Measurements from ENCODE around the gene HSD17B2. TPM values are rescaled to one million over a fixed set of nuclear protein-coding genes. Genes with fewer than 3 reads are reported as not detected.

Gene HSD17B2
- total and polyA plus RNA-seq, 8 donors = 8.0 to 66.9 (median 20.8) TPM

GRCh38 chr16:82062645-82063058 lies 27.6 kb downstream of the HSD17B2 start:
- Histone ChIP-seq H3K4me3 (no peak overlapping the region), H3K36me3 (no peaks in the 10 kb centered on the region), H3K27ac (no peak overlapping the region), H3K27me3 (no peaks in the 10 kb centered on the region), H3K4me1 (no peaks in the 10 kb centered on the region), H3K9me3 (no peaks in the 10 kb centered on the region)
- WGBS, 2 donors = 69 to 82% methylated on average over 7 of the region's 7 CpGs
- FAIRE-seq = no peak
- intact Hi-C loops (cut with DNase I) = no loop called here
- TF ChIP-seq CTCF (IDR thresholded peaks at IDR 0.05) = no peak
- no peak for DNase-seq
- peak in 1 of 4 donors; percentile 35 for ATAC-seq

GRCh38 chr16:82063456-82064082 lies 28.5 kb downstream of the HSD17B2 start:
- no peak for ATAC-seq
- Histone ChIP-seq H3K27ac (no peak overlapping the region), H3K9me3 (no peaks in the 10 kb centered on the region), H3K36me3 (no peaks in the 10 kb centered on the region), H3K4me1 (no peaks in the 10 kb centered on the region), H3K27me3 (no peaks in the 10 kb centered on the region), H3K4me3 (no peak overlapping the region)
- FAIRE-seq = no peak
- 46 to 57% methylated on average over 5 of the region's 5 CpGs for WGBS, 2 donors
- no peak for TF ChIP-seq CTCF (IDR thresholded peaks at IDR 0.05)
- no peak for DNase-seq
- intact Hi-C loops (cut with DNase I) = no loop called here

GRCh38 chr16:82067042-82067803 lies 32.2 kb downstream of the HSD17B2 start:
- Histone ChIP-seq H3K27ac (no peak overlapping the region), H3K9me3 (no peaks in the 10 kb centered on the region), H3K4me1 (peaks cover 0 to 6% (median 0%) of the 10 kb centered on the region in 3 donors), H3K27me3 (no peaks in the 10 kb centered on the region), H3K4me3 (no peak overlapping the region), H3K36me3 (peaks cover 0 to 2% (median 0%) of the 10 kb centered on the region in 3 donors)
- FAIRE-seq = no peak
- intact Hi-C loops (cut with DNase I) = no loop called here
- TF ChIP-seq CTCF (IDR thresholded peaks at IDR 0.05) = no peak
- ATAC-seq = no peak
- 57 to 72% methylated on average over 6 of the region's 6 CpGs for WGBS, 2 donors
- no peak for DNase-seq

- DNase-seq (no peak), ATAC-seq (no peak), FAIRE-seq (no peak)
- intact Hi-C loops (cut with DNase I) = no loop called here
- H3K36me3 ChIP-seq = peaks cover 0 to 2% (median 0%) of the 10 kb centered on the region in 3 donors
- H3K27ac ChIP-seq = no peak overlapping the region
- WGBS, 2 donors = 70 to 84% methylated on average over 10 of the region's 10 CpGs
- H3K4me1 ChIP-seq = peaks cover 0 to 9% (median 0%) of the 10 kb centered on the region in 3 donors
- H3K4me3 ChIP-seq = no peak overlapping the region
- H3K9me3 ChIP-seq = no peaks in the 10 kb centered on the region
- no peak for TF ChIP-seq CTCF (IDR thresholded peaks at IDR 0.05)
- no peaks in the 10 kb centered on the region for H3K27me3 ChIP-seq
These were observed 32.8 kb downstream of the HSD17B2 start for GRCh38 chr16:82067804-82068325.
